Left renal pelvis (tissue), 4 donors: ENCODE measurements around the gene DNAH8. TPM values are rescaled to one million over a fixed set of nuclear protein-coding genes. Genes with fewer than 3 reads are reported as not detected.
"Not testable (repeated sequence)": the region's sequence is repeated elsewhere in the genome, so short reads cannot be mapped to it uniquely, and the experiment has no call there.

Experiments used
- DNase-seq, 4 donors: peaks; one replicate each; pipeline ENCODE4 v3.0.0-alpha.2; 2013; ENCODE audit warnings: low read depth in 4 of 4, low spot score in 3 of 4
- polyA plus RNA-seq, 4 donors: library from polyadenylated mRNA; unstranded; fragments of 120-200 nt; gene quantifications; one replicate each; pipeline ENCODE4 v1.2.1, GENCODE V29; 2013; ENCODE audit not compliant: insufficient read length in 4 of 4

Gene DNAH8
- polyA plus RNA-seq, 4 donors = 0.15 to 0.77 (median 0.46) TPM

DNA sequence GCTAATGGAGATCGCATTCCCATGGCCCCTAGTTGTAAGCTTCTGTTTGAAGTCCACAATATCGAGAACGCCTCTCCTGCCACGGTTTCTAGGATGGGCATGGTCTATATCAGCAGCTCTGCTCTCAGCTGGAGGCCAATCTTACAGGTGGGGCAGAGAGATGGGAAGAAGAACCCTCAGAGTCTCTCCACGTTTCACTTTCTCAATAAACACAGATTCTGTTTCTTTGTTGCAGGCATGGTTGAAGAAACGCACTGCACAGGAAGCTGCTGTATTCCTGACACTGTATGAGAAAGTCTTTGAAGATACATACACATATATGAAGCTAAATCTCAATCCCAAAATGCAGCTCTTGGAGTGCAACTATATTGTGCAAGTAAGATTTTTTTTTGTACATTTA lies 157.9 kb downstream of the DNAH8 start:
- DNase-seq = no peak

DNA sequence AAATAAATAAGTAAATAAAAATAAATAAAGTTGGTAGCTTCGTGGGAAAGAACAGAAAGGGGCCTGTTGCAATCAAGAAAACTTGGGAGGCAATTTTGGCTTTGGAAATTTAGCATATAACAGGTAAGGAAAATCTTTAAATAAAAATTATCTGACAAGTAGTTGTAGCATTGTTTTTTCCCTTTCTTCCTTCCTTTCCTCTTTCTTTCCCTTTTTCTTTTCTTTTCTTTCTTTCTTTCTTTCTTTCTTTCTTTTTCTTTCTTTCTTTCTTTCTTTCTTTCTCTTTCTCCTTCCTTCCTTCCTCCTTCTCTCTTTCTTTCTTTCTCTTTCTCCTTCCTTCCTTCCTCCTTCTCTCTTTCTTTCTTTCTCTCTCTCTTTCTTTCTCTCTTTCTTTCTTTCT lies 158.7 kb downstream of the DNAH8 start:
- not testable (repeated sequence) for DNase-seq

DNA sequence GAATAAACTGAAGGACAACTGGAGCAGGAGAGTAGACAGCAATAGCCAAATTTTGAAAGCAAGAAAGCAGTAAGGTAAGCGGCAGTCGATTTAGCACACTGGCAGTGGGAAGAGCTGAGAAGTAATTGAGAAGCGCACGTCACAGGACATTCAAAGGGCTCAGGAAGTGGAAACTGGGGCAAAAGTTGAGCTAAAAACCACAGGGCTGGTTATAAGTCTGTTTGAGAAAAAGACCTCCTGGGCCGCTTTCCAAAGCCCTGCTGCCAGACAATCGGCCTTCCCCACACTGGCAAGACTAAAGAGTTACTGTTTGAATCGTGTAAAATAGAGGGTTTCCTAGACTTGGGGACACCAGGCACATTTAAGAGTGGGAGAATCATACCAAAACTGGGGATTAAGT lies 161.4 kb downstream of the DNAH8 start:
- DNase-seq = no peak

DNA sequence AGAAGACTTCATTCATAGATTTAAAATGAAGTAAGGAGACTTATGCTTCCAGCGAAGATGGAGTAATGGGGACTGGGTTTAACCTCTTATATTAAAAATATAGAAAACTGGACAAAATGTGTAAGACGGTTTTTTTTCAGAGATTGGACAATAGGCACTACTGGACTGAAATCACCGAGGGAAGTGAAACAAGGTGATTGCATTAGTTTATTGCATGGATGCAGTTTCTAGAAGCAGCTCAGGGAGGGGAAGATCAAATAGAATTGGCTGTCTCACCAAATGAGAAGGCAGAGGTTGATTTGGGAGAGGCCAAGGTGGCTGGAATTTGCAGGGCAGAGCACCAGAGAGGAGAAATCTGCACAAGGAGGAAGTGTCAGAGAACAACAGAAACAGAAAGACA lies 162.6 kb downstream of the DNAH8 start:
- DNase-seq = no peak

DNA sequence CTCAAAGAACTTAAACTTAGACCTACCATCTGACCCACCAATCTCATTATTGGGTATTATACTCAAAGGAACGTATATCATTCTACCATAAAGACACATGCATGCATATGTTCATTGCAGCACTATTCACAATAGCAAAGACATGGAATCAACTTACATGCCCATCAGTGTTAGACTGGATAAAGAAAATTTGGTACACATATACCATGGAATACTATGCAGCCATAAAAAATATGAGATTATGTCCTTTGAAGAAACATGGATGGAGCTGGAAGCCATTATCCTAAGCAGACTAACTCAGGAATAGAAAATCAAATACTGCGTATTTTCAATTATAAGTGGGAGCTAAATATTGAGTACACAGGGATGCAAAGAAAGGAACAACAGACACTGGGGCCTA lies 167.0 kb downstream of the DNAH8 start:
- no peak for DNase-seq

DNA sequence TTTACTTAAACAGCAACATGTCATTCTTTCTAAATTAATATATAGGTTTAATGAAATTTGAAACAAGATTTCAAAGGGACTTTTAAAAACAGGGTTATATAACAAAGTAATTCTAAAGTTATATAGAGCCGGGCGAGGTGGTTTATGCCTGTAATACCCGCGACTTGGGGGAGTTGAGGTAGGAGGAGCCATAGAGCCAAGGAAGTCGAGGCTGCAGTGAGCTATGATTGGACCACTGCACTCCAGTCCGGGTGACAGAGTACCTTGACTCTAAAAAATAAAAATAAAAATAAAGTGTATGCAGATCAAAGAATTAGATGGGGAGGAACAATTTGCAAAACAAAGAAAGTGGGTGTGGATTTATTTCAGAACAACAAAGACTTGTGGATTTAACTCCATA lies 182.4 kb downstream of the DNAH8 start:
- DNase-seq = no peak

DNA sequence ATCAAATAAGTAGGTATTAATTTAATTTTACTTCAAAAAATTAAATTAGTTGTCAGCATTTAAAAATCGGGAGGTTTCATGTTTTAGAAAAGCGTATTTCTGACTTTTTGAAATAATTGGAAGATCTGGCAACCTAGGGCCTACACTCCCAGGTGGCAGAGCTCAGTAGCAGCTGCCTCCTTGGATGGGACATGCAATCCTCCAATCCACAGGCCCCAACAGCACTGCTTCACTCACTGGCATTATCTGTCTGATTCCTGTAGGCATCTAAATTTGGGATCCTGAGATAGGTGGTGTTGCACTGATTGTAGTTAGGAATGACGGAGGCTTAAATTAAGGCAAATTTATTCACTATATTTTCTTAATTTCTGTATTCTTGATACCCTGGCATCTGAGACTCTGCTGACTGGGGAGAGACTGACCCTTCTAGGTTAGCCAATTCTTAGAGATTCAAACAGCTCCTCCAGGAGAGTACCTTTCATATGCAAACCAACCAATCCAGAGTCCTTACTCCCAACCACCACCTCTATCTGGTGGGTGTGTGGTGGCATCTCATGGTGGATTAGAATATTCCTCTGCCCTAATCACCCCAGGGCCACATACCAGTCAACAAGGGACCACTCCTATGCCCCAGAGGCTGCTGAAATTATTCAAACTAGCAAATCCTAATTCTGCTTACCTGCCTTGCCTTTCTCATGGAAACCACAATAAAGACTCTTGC lies 186.9 kb downstream of the DNAH8 start:
- no peak for DNase-seq

DNA sequence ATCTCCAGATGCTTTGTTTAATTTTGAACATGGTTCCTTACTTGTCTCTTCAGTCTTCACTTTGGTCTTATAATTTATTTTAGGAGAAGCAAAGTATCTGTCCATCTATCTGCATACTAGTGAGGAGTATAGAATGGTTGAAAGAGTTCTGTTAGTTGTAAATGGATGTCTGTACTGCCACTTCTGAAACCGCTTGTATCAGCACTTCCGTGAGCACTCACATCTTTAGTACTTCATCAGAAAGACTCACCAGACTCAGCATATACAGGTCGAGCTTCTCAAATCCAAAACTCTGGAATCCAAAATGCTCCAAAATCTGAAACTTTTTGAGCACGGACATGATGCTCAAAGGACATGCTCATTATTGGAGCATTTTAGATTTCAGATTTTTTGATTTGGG lies 191.5 kb downstream of the DNAH8 start:
- DNase-seq = no peak

DNA sequence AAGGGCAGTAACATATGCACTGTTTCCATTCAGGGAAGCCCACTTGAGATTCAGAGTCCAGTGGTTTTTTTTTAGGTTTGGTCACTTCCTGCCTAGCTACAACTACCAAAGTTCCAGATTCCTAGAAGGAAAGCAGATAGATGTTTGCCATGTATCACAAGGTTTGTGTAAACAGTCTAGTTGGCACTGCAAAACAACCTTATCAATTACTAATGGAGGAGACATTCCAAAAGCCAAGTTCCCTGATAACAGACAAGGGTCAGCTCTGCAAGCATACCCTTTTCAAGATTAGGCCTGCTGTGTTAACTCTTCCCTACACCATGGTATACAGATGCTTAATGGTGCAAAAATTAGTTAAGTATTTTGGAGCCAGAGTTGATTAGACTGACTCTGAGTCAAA lies 192.2 kb downstream of the DNAH8 start:
- DNase-seq = no peak

DNA sequence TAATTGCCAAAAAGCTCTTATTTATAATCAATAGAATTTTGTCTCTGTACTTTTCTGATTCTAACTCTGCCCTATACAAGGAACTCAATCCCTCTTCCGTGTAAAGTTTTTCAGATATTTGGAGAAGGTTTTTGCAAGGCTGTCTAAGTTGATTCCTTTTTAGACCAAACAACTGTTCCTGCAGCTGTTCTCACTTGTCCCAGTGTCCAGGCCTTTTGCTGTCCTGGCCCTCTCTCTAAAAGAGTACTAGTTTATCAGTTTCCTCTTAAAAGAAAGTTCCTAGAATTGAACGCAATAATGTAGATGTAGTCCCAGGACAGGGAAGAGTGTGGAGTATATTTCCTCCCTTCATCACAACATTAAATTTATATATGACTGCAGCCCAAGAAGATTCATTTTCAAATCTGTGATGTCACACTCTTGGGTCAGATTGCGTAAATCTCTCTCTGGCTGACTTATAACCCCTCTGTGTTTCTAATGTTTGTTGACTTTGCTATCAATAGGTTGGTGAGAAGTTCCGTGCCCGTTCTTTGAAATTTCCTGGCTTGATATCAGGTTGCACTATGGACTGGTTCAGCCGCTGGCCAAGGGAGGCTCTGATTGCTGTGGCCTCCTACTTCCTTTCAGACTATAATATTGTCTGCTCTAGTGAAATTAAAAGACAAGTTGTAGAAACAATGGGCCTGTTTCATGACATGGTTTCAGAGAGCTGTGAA lies 194.1 kb downstream of the DNAH8 start:
- DNase-seq = no peak

DNA sequence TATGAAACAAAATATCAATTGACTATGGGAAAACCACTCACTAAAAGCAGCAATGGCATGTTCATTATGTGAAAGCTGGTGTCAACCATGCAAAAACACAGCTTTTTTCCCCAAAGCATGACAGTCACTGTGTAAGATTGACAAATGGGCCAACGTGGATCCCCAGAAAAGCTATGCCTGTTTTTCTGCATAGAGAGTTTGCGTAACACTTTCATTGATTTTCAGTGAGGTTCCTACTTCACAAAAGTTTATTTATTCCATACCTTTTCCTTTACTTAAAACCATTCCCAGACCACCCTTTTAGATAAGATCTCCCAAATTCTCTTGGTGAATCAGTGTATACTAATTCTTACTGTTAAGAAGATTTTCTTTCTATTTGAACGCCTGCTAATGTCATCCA lies 195.1 kb downstream of the DNAH8 start:
- DNase-seq = no peak

DNA sequence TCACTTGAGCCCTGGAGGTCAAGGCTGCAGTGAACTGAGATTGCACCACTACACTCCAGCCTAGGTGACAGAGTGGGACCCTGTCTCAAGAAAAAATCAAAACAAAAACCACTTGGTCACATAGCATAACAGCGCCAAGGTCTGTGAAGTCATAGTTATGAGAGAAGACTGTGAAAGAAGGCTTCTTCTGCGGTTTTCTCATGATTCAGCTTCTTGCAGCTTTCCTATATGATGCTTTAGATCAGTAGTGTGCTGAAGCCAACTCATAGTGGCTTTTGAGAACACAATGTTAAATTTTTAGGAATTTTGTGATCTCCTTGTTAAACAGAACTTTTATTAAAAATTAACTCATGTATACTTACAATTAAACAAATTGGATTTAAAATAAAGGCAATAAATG lies 197.3 kb downstream of the DNAH8 start:
- no peak for DNase-seq

DNA sequence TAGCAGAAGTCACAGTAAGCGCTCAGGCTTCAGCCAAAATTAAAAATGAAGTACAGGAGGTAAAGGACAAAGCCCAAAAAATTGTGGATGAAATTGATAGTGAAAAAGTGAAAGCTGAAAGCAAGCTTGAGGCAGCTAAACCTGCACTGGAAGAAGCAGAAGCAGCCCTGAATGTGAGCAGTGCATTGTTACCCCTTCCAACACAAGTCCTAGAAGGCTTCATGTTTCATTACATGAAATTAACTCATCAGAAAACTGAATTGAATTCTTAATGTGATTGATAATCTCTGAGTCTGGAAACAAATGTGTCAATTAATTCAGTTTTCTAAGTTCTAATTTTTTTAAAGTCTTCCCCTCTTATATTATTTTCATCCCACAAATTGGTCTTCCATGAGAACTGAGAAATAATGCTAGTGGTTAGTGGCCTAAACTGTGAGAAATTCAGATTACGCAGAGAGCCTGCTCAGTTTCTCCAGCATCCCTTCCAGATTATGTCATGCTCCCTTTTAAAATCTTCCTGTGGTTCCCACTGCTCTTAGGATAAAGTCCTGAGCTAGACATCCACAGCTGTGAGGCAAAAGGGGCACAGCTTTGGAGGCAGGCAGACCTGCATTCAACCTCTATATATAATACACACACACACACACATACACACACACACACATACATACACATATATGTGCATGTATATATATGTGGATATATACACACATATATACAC lies 200.3 kb downstream of the DNAH8 start:
- no peak for DNase-seq

DNA sequence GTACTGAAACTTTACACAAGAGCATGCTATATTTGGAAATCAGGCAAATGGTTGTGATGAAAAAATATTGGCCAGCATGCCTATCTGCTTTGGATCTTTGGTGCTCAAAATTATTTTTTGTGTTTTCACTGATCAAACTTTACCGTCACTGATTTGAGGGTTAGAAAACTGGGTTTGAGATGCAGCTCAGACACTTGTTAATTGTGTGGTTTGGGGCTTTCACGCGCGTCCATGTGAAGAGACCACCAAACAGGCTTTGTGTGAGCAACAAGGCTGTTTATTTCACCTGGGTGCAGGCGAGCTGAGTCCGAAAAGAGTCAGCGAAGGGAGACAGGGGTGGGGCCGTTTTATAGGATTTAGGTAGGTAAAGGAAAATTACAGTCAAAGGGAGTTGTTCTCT lies 206.4 kb downstream of the DNAH8 start:
- DNase-seq = not testable (repeated sequence)

DNA sequence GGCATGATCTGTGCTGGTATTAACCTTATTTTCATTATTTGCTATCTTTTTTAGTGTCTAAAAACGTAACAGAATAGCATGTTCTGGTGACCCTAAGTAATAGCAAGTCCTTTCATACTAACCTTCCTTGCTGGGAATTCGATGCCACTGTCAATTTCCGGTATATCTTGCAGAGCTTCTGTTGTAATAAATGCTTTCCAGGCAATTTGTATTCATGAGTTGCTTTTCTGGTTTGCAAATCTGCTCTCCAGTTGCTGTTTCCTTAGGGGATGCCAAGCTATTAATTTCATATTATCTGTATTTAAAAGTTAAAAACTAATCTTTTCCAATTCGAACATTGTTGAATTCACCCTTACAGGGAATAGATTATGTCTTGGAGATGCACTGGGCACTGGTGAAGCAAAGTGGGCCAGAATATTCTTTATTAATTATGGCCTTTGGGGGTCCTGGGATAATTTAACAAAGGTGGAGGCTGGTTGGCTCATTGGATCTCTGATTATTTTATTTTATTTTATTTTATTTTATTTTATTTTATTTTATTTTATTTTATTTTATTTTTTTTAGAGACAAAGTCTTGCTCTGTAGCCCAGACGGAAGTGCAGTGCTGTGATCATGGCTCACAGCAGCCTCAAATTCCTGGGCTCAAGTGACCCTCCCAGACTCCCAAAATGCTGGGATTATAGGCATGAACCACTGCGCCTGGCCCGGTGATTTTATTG lies 209.8 kb downstream of the DNAH8 start:
- DNase-seq = no peak

DNA sequence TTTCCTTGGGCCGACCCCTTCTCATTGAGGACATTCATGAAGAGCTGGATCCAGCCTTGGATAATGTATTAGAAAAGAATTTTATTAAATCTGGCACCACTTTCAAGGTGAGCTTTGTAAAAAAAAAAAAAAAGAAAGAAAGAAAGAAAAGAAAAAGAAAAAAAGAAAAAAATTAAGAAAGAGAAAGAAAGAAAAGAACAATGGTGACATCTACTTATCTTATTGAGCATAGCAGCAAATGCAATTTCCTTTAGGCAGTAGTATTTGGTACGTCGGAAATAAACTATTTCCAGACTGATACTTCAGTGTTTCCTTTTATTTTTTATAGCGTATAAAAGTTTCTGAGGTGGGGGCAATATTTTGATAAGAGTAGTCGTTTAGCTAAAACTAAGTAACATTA lies 214.4 kb downstream of the DNAH8 start:
- no peak for DNase-seq

DNA sequence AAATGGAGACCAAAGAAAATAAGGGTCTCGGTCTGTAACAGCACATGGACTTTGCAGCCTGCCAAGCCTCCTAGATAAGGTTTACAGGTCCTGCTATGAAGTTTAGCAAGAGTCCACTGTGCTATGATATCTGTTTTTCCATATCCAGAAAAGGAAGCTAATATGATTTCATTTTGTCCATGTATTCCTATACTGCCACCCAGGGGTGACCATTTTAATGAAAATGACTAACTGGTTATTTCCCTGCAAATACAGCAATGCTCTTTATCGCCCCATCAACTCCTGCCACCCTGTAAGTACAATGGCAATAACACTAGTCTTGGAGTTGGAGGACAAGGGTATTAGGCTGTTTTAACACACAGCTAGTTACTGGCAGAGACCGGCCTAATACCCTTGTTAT lies 218.3 kb downstream of the DNAH8 start:
- no peak for DNase-seq

DNA sequence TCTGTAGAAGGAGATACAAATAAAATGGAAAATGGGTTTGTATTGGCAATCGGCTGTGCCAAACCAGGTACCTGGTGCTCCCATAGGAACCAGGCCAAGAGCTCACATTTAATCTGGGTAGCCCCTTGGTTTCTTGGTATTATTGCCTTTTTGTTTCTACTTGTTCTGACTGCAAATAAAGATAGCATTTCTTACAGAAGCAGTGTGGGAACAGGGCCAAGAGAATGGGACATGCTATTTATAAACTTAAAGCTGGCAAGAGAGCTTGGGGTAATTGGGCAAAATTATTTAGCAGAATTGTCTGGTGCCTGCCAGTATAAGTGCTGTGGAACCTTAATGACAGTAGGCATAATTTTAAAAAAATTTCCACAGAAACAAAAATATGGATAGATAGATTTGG lies 219.9 kb downstream of the DNAH8 start:
- DNase-seq = no peak

DNA sequence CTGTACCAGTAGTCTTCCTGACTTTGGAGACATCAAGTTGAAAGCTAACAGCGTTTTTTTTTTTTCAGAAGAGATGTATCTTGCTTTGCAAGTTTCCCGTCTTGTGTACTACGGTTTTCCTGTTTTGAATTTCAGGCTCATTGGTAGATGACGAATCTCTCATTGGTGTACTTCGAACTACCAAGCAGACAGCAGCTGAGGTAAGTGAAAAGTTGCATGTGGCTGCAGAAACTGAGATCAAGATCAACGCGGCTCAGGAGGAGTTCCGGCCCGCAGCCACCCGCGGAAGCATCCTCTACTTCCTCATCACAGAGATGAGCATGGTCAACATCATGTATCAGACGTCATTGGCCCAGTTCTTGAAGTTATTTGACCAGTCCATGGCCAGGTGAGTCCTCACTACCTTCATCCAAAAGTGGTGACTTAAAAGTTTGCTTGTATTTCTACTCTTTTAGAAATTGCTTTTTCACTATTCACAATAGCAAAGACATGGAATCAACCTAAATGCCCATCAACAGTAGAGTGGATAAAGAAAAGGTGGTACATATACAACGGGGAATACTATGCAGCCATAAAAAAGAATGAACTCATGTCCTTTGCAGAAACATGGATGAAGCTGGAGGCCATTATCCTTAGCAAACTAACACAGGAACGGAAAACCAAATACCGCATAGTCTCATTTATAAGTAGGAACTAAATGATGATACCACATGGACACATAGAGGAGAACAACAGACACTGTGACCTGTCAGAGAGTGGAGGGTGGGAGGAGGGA lies 222.9 kb downstream of the DNAH8 start:
- no peak for DNase-seq

DNA sequence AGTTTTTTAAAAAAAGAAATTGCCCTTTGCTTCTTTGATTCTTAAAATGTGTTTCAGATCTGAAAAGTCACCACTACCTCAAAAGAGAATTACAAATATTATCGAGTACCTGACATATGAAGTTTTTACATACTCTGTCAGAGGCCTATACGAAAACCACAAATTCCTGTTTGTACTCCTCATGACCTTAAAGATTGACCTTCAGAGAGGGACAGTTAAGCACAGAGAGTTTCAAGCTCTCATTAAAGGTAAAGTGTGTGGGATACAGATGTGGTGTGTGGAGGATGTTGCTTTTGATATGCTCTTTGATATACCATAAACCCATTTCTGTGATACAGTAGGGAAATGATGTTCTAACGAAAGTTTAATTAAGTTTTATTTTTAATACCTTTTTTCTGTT lies 223.6 kb downstream of the DNAH8 start:
- no peak for DNase-seq
